GM18873 (cell line): ENCODE measurements around the gene PARP1.
"Not testable (repeated sequence)": the region's sequence is repeated elsewhere in the genome, so short reads cannot be mapped to it uniquely, and the experiment has no call there.

Experiments used
- ATAC-seq: cut with Tn5 transposase; IDR thresholded peaks from one replicate; pipeline ENCODE4 v1.9.1; 2021; ENCODE audit warnings: mild to moderate bottlenecking, moderate library complexity, moderate number of reproducible peaks; ENCODE audit not compliant: unreplicated experiment, low FRiP score

Gene PARP1

GRCh38 chr1:226407497-226408284 is at the start of gene PARP1:
PARP1 (minus strand) TSS chr1:226408093; CDS start chr1:226407929, 164 bp downstream.
- ATAC-seq: peak; percentile 54

GRCh38 chr1:226457307-226457712 is 49.4 kb upstream of the PARP1 start:
- no peak for ATAC-seq

GRCh38 chr1:226455843-226456242 is 48.0 kb upstream of the PARP1 start:
- no peak for ATAC-seq

GRCh38 chr1:226454349-226454748 is 46.5 kb upstream of the PARP1 start:
- ATAC-seq: no peak

GRCh38 chr1:226453015-226453704 is 45.3 kb upstream of the PARP1 start:
- ATAC-seq: no peak

GRCh38 chr1:226450688-226451087 is 42.8 kb upstream of the PARP1 start:
- ATAC-seq: no peak

- ATAC-seq: no peak
These were observed 41.9 kb upstream of the PARP1 start for GRCh38 chr1:226449823-226450222.

- ATAC-seq: no peak
These were observed 40.2 kb upstream of the PARP1 start for GRCh38 chr1:226447932-226448665.

- no peak for ATAC-seq
These were observed 38.2 kb upstream of the PARP1 start for GRCh38 chr1:226446094-226446493.

GRCh38 chr1:226444901-226445300 is 37.0 kb upstream of the PARP1 start:
- peak; percentile 99 for ATAC-seq

- no peak for ATAC-seq
These were observed 35.5 kb upstream of the PARP1 start for GRCh38 chr1:226443439-226443838.

GRCh38 chr1:226443033-226443432 is 35.1 kb upstream of the PARP1 start:
- ATAC-seq: no peak

- ATAC-seq: no peak
These were observed 33.7 kb upstream of the PARP1 start for GRCh38 chr1:226441629-226442028.

- no peak for ATAC-seq
These were observed 32.6 kb upstream of the PARP1 start for GRCh38 chr1:226440512-226440911.

- ATAC-seq: no peak
These were observed 30.1 kb upstream of the PARP1 start for GRCh38 chr1:226438007-226438406.

GRCh38 chr1:226436855-226437491 is 29.1 kb upstream of the PARP1 start:
- no peak for ATAC-seq

GRCh38 chr1:226436472-226436854 is 28.6 kb upstream of the PARP1 start:
- no peak for ATAC-seq

- no peak for ATAC-seq
These were observed 25.4 kb upstream of the PARP1 start for GRCh38 chr1:226433341-226433720.

GRCh38 chr1:226432586-226433340 is 24.9 kb upstream of the PARP1 start:
- ATAC-seq: no peak

GRCh38 chr1:226431898-226432297 is 24.0 kb upstream of the PARP1 start:
- not testable (repeated sequence) for ATAC-seq
